ENCODE results near the gene ELN. TPM values are rescaled to one million over a fixed set of nuclear protein-coding genes. Genes with fewer than 3 reads are reported as not detected.

Gene ELN
- total RNA-seq, 2 donors from 2014 or later, result 6.9 to 12.6 TPM

- intact Hi-C loops (cut with DNase I), result no loop called here
- Histone ChIP-seq H3K4me1 (peaks cover 10% of the 10 kb centered on the region), H3K36me3 (no peaks in the 10 kb centered on the region), H3K4me3 (no peak overlapping the region), H3K27ac (no peak overlapping the region), H3K9ac (ENCODE audit: low read depth in 2 of 2, low read length in 2 of 2) (no peak overlapping the region), H3K27me3 (no peaks in the 10 kb centered on the region), H3K9me3 (no peaks in the 10 kb centered on the region)
- DNase-seq, result no peak
- TF ChIP-seq CTCF (IDR thresholded peaks at IDR 0.05), result no peak
Measured at GRCh38 chr7:74056096-74056915, 28.3 kb downstream of the ELN start.

- Histone ChIP-seq H3K36me3 (no peaks in the 10 kb centered on the region), H3K9me3 (no peaks in the 10 kb centered on the region), H3K27me3 (no peaks in the 10 kb centered on the region), H3K4me3 (no peak overlapping the region), H3K27ac (no peak overlapping the region), H3K4me1 (peaks cover 12% of the 10 kb centered on the region), H3K9ac (ENCODE audit: low read depth in 2 of 2, low read length in 2 of 2) (no peak overlapping the region)
- DNase-seq, result no peak
- no peak for TF ChIP-seq CTCF (IDR thresholded peaks at IDR 0.05)
- intact Hi-C loops (cut with DNase I), result no loop called here
Measured at GRCh38 chr7:74057216-74057925, 29.4 kb downstream of the ELN start.

- Histone ChIP-seq H3K27me3 (no peaks in the 10 kb centered on the region), H3K36me3 (no peaks in the 10 kb centered on the region), H3K9ac (ENCODE audit: low read depth in 2 of 2, low read length in 2 of 2) (no peak overlapping the region), H3K27ac (no peak overlapping the region), H3K4me1 (peaks cover 14% of the 10 kb centered on the region), H3K9me3 (no peaks in the 10 kb centered on the region), H3K4me3 (no peak overlapping the region)
- TF ChIP-seq CTCF (IDR thresholded peaks at IDR 0.05), result no peak
- no peak for DNase-seq
- intact Hi-C loops (cut with DNase I), result no loop called here
Measured at GRCh38 chr7:74057987-74058386, 30.0 kb downstream of the ELN start.

GRCh38 chr7:74058486-74058885, 30.5 kb downstream of the ELN start:
- H3K9ac ChIP-seq (ENCODE audit: low read depth in 2 of 2, low read length in 2 of 2), result no peak overlapping the region
- no peak overlapping the region for H3K27ac ChIP-seq
- DNase-seq, result no peak
- H3K27me3 ChIP-seq, result no peaks in the 10 kb centered on the region
- H3K36me3 ChIP-seq, result no peaks in the 10 kb centered on the region
- H3K4me3 ChIP-seq, result no peak overlapping the region
- intact Hi-C loops (cut with DNase I), result no loop called here
- H3K9me3 ChIP-seq, result no peaks in the 10 kb centered on the region
- peaks cover 14% of the 10 kb centered on the region for H3K4me1 ChIP-seq
- TF ChIP-seq CTCF (IDR thresholded peaks at IDR 0.05), result no peak

- H3K9ac ChIP-seq (ENCODE audit: low read depth in 2 of 2, low read length in 2 of 2), result no peak overlapping the region
- intact Hi-C loops (cut with DNase I), result no loop called here
- no peaks in the 10 kb centered on the region for H3K9me3 ChIP-seq
- H3K4me1 ChIP-seq, result peaks cover 14% of the 10 kb centered on the region
- H3K27me3 ChIP-seq, result no peaks in the 10 kb centered on the region
- no peak for DNase-seq
- H3K27ac ChIP-seq, result no peak overlapping the region
- TF ChIP-seq CTCF (IDR thresholded peaks at IDR 0.05), result no peak
- no peak overlapping the region for H3K4me3 ChIP-seq
- H3K36me3 ChIP-seq, result no peaks in the 10 kb centered on the region
Measured at GRCh38 chr7:74059037-74059436, 31.1 kb downstream of the ELN start.

All from colonic mucosa (tissue), 4 donors.